ENCODE measurements around the gene RACK1. TPM values are rescaled to one million over a fixed set of nuclear protein-coding genes. Genes with fewer than 3 reads are reported as not detected.

Gene RACK1
- polyA plus RNA-seq, 1 of the 3 experiments (the other 2 are of a cell fraction): 4,715 TPM

DNA sequence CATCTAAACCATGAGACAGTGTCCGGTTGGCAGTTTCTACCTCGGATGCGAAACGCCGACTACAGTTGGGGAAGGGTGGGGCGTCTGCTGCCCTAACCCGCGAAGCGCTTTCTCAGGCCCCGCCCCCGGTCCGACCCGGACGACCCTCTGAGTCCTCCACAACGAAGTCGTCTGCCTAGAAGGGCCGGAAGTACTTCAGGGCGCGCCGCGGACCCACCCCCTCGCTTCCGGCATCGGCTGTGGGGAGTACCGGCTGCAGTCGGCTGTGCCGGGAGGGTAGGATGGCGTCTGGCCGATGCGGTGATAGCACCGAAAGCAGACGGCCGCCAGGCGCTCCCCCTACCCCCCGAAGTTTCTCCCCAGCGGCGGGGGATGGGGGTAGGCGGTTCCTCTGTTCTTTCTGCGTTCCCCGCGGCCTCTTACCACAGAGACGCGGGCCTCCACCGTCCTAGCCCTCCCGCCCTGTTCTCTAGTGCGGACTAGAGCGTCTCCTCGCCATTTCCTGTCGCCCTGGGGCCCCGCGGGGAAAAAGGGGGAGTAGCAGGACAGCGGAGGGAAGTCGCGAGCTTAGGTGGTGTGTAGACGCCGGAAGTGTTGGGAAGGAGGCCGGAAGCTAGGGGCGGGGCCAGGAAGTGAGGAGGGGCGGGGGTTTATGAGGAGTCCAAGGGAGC is 20.5 kb downstream of the RACK1 start, which contains the start of gene TRIM41 (continued):
- TF ChIP-seq, protein P1, sequence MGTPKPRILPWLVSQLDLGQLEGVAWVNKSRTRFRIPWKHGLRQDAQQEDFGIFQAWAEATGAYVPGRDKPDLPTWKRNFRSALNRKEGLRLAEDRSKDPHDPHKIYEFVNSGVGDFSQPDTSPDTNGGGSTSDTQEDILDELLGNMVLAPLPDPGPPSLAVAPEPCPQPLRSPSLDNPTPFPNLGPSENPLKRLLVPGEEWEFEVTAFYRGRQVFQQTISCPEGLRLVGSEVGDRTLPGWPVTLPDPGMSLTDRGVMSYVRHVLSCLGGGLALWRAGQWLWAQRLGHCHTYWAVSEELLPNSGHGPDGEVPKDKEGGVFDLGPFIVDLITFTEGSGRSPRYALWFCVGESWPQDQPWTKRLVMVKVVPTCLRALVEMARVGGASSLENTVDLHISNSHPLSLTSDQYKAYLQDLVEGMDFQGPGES (IDR thresholded peaks at IDR 0.05; ENCODE audit: low read depth, low read length): no peak
- TF ChIP-seq SMC3 (IDR thresholded peaks at IDR 0.05; ENCODE audit: low read depth, low read length): no peak
- peak in 1 of 2 experiments; percentile 55; a peak in 1 of 4 replicates for TF ChIP-seq EP300 (IDR thresholded peaks at IDR 0.05; ENCODE audit: borderline replicate concordance in 1 of 2, low read depth in 1 of 2, low read length in 1 of 2)
- TF ChIP-seq, protein P2, sequence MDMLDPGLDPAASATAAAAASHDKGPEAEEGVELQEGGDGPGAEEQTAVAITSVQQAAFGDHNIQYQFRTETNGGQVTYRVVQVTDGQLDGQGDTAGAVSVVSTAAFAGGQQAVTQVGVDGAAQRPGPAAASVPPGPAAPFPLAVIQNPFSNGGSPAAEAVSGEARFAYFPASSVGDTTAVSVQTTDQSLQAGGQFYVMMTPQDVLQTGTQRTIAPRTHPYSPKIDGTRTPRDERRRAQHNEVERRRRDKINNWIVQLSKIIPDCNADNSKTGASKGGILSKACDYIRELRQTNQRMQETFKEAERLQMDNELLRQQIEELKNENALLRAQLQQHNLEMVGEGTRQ (IDR thresholded peaks at IDR 0.05; ENCODE audit: borderline replicate concordance, low read depth, low read length): no peak
- TF ChIP-seq, protein P3, sequence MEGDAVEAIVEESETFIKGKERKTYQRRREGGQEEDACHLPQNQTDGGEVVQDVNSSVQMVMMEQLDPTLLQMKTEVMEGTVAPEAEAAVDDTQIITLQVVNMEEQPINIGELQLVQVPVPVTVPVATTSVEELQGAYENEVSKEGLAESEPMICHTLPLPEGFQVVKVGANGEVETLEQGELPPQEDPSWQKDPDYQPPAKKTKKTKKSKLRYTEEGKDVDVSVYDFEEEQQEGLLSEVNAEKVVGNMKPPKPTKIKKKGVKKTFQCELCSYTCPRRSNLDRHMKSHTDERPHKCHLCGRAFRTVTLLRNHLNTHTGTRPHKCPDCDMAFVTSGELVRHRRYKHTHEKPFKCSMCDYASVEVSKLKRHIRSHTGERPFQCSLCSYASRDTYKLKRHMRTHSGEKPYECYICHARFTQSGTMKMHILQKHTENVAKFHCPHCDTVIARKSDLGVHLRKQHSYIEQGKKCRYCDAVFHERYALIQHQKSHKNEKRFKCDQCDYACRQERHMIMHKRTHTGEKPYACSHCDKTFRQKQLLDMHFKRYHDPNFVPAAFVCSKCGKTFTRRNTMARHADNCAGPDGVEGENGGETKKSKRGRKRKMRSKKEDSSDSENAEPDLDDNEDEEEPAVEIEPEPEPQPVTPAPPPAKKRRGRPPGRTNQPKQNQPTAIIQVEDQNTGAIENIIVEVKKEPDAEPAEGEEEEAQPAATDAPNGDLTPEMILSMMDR (IDR thresholded peaks at IDR 0.05): peak; percentile 19; the same call in 1 of the 2 replicates
- TF ChIP-seq YY1 (IDR thresholded peaks at IDR 0.05; ENCODE audit: low read depth): peak; percentile 56; the same call in 1 of the 2 replicates
- TF ChIP-seq, protein P4, sequence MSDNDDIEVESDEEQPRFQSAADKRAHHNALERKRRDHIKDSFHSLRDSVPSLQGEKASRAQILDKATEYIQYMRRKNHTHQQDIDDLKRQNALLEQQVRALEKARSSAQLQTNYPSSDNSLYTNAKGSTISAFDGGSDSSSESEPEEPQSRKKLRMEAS (IDR thresholded peaks at IDR 0.05; ENCODE audit: low read depth): peak; percentile 86

DNA sequence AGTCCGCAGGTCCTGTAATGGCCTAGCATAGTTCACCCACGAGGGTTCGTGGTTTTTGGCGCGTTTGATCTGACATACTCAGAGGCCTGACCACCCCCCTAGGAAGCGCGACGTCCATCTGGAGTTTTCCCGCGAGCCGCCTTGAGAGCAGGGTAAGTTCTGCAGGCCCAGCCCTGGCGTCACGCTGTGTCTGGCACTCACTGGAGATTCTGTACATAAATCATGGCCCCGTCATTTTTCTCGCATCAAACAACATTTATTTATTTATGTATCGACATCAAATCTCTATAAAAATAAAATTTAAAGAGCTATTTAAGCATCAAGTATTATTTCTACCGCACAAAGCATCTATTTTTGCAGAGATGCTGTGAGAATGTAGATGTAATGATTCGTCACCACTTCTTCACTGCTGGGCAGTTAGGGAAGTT is 21.1 kb downstream of the RACK1 start:
- Histone ChIP-seq H3K27ac (ENCODE audit: low read depth in 2 of 2, low read length in 1 of 2) (peak overlapping the region; percentile 97 to 98), H2AFZ (ENCODE audit: low read depth) (peak overlapping the region; percentile 71; the same call in 1 of the 2 replicates), H3K36me3 (replicated peaks in 1 of 2; ENCODE audit: control insufficient read depth in 1 of 2, insufficient read depth in 2 of 2, low read length in 1 of 2) (peaks cover 2 to 8% of the 10 kb centered on the region in 2 experiments), H3F3A (replicated peaks; ENCODE audit: insufficient read depth) (peaks cover 38% of the 10 kb centered on the region), H3K4me2 (peak overlapping the region; percentile 97), H3K9me2 (no peaks in the 10 kb centered on the region), H4K20me1 (ENCODE audit: insufficient read depth) (peaks cover 4% of the 10 kb centered on the region), H3K4me3 (ENCODE audit: low read depth in 2 of 2, low read length in 1 of 2) (peak overlapping the region; percentile 67 to 86), H3K27me3 (ENCODE audit: insufficient read depth) (no peaks in the 10 kb centered on the region), H3K4me1 (ENCODE audit: control insufficient read depth in 1 of 2, insufficient read depth in 2 of 2, low read depth in 1 of 2, low read length in 1 of 2) (peaks cover 0 to 18% of the 10 kb centered on the region in 2 experiments; a peak in 2 of 4 replicates), H3K79me2 (ENCODE audit: insufficient read depth) (peaks cover 39% of the 10 kb centered on the region), H3K9me3 (no peaks in the 10 kb centered on the region), H3K9ac (peak overlapping the region; percentile 95)
- no peak for DNase-seq
- ChIA-PET POLR2A (interaction anchor here (1.0 to 3.4 kb wide), 4 partner anchors 12 to 39 kb away, joined by 4 to 29 read pairs (median 6); partner anchors contain the start of gene TRIM52), CTCF (interaction anchor here (1.0 to 3.5 kb wide), 6 partner anchors 11 to 50 kb away, joined by 3 to 14 read pairs (median 6); no protein-coding TSS in a partner anchor)
- under 1% methylated on average over 12 of the region's 18 CpGs for WGBS (ENCODE audit: low lambda C conversion rate)
- TF ChIP-seq POLR2AphosphoS5 (IDR thresholded peaks at IDR 0.05; ENCODE audit: low read depth, low read length) (no peak), MXI1 (IDR thresholded peaks at IDR 0.05; ENCODE audit: low read depth, low read length) (no peak)
- TF ChIP-seq, protein P5, sequence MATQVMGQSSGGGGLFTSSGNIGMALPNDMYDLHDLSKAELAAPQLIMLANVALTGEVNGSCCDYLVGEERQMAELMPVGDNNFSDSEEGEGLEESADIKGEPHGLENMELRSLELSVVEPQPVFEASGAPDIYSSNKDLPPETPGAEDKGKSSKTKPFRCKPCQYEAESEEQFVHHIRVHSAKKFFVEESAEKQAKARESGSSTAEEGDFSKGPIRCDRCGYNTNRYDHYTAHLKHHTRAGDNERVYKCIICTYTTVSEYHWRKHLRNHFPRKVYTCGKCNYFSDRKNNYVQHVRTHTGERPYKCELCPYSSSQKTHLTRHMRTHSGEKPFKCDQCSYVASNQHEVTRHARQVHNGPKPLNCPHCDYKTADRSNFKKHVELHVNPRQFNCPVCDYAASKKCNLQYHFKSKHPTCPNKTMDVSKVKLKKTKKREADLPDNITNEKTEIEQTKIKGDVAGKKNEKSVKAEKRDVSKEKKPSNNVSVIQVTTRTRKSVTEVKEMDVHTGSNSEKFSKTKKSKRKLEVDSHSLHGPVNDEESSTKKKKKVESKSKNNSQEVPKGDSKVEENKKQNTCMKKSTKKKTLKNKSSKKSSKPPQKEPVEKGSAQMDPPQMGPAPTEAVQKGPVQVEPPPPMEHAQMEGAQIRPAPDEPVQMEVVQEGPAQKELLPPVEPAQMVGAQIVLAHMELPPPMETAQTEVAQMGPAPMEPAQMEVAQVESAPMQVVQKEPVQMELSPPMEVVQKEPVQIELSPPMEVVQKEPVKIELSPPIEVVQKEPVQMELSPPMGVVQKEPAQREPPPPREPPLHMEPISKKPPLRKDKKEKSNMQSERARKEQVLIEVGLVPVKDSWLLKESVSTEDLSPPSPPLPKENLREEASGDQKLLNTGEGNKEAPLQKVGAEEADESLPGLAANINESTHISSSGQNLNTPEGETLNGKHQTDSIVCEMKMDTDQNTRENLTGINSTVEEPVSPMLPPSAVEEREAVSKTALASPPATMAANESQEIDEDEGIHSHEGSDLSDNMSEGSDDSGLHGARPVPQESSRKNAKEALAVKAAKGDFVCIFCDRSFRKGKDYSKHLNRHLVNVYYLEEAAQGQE (IDR thresholded peaks at IDR 0.05; ENCODE audit: low read depth, low read length): no peak
- TF ChIP-seq, protein P4 (IDR thresholded peaks at IDR 0.05; ENCODE audit: low read depth): peak; percentile 20
- TF ChIP-seq, protein P6, sequence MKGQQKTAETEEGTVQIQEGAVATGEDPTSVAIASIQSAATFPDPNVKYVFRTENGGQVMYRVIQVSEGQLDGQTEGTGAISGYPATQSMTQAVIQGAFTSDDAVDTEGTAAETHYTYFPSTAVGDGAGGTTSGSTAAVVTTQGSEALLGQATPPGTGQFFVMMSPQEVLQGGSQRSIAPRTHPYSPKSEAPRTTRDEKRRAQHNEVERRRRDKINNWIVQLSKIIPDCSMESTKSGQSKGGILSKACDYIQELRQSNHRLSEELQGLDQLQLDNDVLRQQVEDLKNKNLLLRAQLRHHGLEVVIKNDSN (IDR thresholded peaks at IDR 0.05; ENCODE audit: borderline replicate concordance, low read depth): no peak
